Measurements from ENCODE around the gene PAGE1.
"Not testable (repeated sequence)": the region's sequence is repeated elsewhere in the genome, so short reads cannot be mapped to it uniquely, and the experiment has no call there.

Gene PAGE1, protein sequence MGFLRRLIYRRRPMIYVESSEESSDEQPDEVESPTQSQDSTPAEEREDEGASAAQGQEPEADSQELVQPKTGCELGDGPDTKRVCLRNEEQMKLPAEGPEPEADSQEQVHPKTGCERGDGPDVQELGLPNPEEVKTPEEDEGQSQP

DNA sequence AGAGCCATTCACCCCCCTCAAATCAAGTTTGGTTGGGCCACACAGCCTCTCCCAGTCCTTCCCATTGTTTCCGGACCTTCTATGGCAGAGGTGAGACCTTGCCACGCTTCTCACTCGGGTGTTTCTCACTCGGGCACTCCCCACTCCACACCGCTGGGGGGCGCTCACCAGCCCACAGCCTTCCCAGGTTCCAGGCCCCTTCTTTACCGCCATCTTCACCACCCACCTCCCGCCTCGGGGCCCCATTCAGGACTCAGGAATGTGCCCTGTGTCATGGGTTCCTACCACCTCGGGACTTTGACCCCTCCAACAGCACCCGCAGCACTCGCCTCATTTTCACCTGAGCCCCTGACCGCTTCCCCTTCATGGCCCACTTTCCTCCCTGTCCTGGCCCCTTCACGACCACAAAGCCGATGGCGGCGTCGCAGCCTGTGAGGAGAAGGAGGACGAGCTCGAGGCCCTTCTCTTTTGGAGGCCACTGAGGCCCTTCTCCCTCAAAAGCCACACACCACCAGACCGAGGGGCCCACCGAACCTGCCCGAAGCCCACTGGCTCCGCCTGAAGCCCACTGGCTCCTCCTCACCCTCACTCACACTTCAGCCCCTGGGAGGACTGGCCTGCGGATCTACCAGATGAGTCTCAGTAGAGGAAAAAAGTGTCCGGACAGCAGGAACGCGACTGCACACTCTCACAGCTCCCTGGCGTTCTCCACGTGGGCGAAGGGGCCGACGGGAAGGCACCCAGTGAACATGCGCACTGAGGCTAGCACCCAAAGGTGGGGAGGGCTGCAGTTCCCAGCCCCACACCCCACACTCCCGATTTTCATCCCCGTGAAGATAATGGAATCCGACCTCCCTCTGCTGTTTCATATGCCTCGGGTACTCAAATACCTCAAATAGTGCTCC, at the start of gene PAGE1:
PAGE1 (minus strand) TSS at position 709 of the 905 bp plus-strand sequence. CDS start 1,214 bp downstream, outside the sequence.
- DNase-seq = no peak

DNA sequence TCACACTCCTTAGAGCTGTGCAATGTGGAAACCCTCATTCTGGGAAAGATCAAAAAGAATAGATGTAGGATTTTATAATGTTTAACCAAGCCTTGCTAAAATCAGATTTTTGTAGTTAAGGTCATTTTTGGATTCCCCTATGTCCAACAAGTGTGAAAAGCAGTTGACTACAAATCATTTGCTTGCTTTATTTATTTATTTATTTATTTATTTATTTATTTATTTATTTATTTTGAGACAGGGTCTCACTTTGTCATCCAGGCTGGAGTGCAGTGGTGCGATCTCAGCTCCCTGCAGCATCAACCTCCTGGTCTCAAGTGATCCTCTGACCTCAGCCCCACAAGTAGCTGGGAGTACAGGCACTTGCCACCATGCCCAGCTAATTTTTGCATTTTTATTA, 45.7 kb upstream of the PAGE1 start:
- DNase-seq = not testable (repeated sequence)

DNA sequence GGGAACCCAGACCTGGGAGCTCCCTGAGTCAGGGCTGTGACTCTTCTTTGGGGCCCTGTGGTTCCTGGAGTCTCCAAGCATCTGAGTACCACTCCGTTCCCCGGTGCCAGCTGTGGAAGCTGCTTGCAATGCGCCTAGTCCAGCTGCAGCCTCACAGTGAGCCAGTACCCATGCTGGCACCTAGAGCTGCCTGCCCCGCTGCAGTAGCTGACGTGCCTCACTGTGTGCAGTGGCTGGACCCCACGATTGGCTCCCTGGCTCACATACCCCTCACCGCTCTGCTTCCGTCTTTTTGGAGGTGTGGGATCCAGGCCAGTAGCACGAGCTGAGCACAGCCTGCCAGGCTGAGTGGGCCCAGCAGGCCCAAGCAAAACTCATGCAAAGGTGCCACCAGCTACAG, 32.1 kb upstream of the PAGE1 start:
- DNase-seq = no peak

DNA sequence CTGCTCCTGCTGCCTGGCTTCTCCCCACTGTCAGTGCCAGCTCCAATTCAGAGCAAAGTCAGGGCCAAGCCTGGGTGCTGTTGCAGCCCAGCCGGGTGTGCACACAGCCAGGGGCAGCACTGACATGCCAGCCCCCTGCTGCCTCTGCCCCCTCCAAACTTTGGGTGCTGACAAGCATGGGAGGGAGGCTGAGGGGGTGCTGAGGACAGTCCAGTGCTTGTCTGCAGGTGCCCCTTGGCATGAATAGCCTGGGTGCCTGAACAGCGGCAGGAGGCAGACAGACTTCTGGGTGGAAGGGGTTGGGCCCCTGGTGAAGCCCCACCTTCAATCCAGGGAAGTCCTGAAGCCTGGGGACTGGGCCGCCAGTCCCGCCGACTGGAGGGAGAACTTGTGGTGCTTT, 31.2 kb upstream of the PAGE1 start:
- no peak for DNase-seq

DNA sequence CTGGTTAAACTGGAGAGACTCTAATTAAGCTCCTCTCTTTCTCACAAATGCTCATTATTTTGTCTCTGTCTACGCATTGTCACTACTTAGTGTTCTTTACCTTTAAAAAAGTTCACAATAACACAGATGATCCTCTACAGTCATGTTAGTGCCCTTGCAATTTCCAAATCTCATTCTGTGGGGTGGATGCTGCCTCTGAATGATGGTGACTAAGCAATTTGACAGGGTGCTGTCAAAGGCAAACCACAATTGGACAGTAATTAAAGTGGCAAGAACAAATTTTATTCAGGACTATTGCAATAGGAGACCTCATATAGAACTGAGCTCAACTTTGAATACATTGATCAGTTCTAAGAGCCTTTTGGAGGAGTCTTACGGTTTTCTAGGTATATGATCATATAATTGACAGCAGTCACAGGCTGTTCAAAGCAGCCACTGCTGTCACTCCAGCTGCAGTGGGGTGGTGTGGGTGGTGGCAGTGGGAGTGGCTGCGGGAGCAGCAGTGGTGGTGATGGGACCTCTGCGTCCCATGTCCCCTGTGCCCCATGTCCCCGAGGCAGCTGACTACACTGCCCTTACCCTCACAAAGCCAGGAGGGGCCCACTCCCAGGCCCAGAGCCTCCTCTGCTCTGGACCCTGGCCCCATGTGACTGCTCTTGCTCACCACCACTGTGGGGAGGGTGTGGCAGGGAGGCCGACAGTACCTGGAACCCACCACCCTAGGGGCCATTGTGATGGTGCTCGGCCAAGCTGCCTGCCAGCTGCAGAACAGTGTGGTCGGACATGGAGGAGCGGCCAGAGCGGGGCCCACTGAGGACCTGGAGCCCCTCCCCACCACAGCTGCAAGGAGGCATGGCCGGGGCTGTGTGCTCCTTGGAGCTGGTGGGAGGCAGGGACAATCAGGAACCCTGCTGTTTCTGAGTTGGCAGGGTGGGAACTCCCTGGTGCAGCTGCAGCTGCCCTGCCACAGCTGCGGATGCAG, 30.4 kb upstream of the PAGE1 start:
- DNase-seq = no peak

DNA sequence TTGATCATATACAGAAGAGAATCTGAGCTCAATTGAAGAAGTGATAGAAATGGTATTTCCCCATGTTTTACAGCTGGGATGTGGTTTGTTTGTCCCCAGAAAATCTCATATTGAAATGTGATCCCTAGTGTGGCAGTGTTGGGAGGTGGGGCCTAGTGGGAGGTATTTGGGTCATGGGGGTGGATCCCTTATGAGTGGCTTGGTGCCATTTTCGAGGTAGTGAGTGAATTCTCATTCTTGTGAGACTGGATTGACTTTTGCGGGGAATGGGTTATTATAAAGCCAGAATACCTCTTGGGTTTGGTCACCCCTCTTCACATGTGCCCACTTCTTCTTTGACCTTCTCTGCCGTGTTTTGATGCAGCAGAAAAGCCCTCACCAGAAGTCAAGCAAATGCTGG, 29.6 kb upstream of the PAGE1 start:
- no peak for DNase-seq

DNA sequence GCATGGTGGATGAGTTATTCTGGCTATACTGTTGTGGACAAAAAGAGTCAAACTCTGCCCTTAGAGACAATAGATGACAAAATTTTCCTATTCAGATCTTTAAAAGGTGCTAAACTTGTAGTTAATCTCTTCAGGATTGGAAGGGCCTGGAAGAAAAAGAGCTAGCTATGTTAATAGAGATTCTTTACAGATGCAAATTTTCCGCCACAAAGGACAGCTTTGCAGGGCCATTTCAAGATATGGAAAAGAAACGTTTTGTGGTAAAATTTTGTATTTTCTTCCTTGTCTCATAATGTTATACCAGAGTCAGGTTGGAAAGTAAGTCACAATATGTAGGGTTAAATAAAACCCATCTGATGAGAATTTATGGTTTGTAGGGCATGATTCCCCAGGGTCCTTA, 24.3 kb upstream of the PAGE1 start:
- DNase-seq = not testable (repeated sequence)

DNA sequence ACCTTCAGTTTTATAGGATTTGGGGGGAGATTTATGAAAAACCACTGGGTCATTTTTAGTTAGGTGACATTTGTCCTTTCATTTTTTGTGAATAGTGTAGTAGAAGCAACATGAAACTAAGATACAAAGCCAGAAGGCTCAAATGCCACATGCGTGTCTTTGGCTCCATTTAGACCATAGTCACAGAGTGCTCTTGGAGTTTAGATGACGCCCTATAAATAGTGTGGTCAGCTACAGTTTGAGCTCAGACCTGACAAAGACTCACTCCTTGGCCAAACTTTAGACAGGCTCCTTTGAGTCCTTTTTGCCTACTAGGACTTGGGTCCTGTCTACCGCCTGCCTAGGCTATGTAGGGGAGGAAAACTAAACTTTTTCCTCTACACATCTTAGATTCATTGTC, 16.8 kb upstream of the PAGE1 start:
- DNase-seq = no peak

DNA sequence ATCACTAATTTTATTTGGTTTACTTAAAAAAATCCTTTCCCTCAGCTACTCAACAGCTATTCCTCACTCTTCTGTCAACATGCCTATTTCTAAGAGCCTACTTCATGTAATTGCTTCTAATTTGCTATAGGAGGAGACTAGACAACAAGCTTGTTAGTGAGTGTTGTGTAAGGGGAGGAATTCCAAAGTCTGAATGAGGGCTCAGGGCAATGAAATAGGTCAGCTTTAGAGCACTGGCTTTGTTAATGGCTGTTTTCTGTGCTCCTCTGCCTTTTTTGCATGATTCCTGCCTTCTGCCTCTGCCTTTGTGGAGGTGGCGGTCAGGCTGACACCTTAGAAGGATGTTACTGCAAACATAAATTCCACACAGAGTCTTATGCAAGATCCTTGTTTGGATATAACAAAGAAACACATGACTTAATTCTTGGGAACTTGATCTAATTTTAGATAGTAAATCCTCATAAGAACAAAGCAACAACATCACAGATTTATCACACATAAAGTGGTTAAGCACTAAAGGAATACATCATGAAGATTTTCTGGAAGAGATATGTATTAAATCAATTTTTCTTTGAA, 15.0 kb upstream of the PAGE1 start:
- DNase-seq = no peak

DNA sequence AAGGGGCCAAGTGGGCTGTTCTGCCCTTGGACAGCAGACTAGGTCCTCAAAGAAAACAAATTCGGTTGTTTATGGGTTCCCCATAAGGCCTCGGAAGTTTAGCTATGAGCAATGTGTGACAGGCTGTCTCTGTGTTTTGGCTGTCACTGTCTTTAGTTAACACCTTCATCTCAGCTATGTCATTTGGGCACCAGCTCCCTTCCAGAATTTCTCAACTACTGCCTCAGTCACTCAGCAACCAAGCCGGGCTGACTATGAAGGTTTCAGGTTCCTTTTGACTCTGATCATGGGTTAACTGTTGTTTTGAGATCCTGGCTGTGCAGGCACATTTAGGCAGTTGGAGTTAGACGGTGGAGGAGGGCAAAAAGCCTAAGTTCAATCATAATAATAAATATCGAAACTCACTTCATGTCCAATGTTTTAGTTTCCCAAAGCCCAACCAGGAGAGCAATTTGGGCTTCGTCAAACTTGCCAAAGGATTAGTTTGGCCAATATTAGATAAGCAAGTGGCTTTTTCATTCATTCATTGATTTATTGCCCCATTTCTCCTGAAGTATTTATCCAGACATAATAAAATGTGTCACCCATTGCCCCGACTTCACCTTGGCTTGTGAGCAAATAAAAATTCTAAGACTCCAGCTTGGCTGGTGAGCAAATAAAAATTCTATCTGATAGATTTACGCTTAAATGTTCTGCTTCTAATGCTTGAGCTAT, 9.1 kb upstream of the PAGE1 start:
- no peak for DNase-seq

DNA sequence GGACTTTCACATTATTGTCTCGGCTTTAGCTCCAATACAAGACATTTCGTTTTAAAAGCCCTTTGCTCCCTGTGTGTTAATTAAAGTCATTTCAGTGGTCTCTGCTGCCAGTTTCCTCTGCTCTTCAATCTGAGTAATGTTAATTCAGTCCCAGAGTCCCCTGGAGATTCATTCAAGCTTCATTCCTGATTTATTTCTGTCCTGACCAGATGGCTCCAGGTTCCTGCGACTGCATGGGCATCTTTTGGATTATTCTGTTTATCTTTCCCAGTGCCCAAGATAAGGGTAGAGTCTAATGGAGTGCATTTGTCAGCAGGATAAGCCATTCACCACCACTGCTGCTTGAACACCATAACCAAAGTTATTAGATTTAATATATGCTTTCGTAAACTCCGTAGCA, 6.1 kb upstream of the PAGE1 start:
- DNase-seq = no peak

DNA sequence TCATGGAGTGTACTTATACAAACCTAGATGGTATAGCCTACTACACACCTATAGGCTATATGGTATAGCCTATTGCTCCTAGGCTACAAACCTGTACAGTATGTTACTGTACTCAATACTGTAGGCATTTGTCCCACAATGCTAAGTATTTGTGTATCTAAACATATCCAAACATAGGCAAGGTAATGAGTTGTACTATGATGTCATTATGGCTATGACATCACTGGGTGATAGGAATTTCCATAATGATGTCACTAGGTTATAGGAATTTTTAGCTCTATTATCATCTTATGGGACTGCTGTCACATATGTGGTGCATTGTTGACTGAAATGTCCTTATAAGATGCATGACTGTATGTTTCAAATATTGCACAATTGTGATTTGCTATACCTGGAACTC, 5.5 kb upstream of the PAGE1 start:
- no peak for DNase-seq

DNA sequence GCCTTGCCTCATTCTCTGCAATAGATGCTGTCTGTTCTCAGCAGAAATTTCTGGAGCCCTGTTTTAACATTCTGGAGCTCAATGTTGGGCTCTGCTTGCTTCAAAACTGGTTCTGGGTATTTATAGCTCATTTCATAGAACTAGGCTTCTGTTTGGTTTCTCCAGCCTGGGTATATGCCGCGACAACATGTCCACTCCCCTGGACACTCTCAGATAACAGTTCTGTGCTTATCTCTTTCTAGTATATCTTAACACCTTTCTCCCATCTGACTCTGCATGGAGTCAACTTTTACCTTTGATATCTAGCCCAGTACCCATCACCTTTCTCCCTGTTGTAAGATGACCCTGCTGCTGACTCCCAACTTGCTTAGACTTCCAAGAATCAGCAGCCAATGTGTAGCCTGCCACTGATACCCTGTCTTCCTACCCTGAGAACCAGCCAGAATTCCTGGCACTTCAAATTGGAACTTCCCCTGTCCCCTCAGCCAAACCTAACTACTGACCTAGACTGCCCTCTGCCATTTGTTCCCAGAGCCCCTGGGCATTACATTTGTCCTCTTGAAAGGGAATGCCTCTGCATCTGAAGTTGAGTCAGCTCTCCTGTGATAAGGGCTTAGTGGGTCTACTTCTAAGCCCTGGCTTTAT, 20.6 kb downstream of the PAGE1 start:
- no peak for DNase-seq

DNA sequence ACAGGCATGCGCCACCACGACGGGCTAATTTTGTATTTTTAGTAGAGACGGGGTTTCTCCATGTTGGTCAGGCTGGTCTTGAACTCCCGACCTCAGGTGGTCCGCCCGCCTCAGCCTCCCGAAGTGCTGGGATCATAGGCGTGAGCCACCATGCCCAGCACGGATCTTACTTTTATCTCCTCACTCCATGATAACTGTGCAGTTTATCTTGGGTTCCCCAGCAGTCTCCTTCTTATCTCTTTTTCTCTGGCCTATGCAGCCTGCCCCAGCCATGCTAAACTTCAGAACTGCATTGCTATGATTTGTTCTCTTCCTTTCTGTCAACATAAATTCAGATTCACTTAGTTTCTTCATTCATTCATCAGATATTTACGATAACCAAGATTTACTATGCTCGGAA, 22.4 kb downstream of the PAGE1 start:
- DNase-seq = no peak

DNA sequence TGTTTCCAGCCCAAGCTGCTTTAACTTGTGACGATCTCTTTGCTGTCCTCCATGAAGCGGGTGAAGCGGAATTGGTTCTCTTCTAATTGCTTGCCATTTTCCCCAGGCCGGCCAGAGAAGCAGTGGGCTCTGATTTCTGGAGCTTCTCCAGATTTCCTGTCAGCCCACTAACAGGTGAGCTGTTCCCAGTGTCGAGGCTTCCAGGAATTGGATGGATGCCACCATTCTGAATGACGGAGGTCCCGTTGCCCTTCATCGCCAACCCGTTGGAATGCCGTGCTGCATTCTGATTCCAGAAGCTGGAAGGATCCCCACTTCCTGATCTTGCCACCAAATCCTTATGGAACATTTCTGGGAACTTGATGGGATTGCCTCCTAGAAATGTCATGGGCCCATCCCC, 31.0 kb downstream of the PAGE1 start:
- no peak for DNase-seq

DNA sequence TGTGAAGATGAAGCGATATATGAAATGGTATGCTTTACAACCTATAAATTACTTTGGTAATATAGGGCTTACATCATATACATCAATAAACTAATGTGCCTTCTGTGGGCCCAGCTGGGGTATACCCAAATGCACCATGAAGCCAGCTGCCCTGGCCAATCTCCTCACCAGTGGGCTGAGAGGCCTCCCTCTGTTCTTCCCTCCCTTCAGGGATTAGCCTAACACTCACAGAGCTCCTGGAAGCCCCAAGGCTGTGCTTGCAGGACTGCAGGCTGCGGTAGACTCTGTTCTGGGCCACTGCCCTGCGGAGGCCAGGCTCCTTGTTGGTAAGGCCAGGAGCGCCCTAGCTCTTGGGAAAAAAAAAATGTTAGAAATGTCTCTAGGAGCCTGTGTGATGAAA, 33.9 kb downstream of the PAGE1 start:
- no peak for DNase-seq

DNA sequence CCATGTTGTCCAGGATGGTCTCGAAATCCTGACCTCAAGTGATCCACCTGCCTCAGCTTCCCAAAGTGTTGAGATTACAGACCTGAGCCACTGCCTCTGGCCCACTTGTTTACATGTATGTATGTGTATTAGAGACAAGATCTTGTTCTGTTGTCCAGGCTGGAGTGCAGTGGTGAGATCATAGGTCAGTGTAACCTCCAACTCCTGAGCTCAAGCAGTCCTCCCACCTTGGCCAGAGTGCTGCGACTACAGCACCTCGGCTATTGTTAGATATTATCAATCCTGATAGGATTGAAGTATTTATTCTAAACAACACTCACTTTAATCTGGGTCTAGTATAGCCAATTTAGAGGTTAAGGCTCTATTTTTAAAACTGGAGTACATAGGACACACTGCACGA, 36.0 kb downstream of the PAGE1 start:
- no peak for DNase-seq

DNA sequence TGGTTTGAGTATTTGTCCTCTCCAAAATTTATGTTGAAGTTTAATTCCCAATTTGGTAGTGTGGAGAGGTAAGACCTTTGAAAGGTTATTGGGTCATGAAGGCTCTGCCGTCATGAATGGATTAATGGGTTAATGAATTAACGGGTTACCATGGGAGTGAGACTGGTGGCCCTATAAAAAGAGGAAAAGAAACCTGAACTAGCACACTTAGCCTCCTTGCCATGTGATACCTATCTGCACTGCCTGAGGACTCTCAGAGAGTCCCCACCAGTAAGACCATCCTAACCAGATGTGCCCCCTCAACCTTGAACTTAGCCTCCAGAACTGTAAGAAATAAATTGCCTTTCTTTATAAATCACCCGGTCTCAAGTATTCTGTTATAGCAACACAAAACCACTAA, 39.3 kb downstream of the PAGE1 start:
- no peak for DNase-seq

DNA sequence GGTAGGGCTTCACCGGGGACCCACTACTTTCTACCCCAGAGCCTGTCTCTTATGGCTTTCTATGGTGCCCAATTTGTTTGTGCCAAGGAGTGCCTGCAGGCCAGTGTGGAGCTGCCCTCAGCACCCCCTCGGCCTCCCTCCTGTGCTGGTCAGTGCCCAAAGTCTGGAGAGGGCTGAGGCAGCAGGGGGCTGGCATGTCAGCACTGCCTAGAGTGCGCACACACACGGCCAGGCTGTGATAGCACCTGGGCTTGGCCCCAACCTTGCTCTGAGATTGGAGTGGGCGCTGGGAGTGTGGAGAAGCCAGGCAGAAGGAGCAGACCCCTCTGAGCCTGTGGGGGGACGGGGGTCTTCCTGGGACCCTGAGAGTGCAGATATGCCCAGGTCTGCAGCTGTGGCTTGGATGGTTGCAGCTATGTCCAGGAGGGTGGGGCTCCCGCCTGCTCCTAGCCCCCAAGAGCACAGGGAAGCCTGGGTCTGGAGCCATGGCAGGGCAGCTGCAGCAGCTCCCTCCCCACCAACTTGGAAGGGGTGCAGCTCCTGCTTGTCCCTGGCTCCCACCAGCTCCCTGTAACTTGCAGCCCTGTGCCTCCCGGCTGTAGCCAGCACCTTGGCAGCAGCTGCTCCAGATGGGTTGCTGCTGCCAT, 50.7 kb downstream of the PAGE1 start:
- DNase-seq = no peak

Data from NCI-H1092 treated with DMSO at 0.1 percent for 48 hours (cell line).